SH-SY5Y (cell line): Measurements from ENCODE around the gene MAP3K5.

Experiments
- GATA2 ChIP-seq: IDR thresholded peaks from 2 replicates; pipeline ENCODE4 v1.6.1; 2011; ENCODE audit warnings: mild to moderate bottlenecking, low read depth, low read length
- GATA3 ChIP-seq: IDR thresholded peaks from 2 replicates; pipeline ENCODE4 v1.6.1; 2011; ENCODE audit warnings: low read depth, mild to moderate bottlenecking, low read length, moderate library complexity

Gene MAP3K5

DNA sequence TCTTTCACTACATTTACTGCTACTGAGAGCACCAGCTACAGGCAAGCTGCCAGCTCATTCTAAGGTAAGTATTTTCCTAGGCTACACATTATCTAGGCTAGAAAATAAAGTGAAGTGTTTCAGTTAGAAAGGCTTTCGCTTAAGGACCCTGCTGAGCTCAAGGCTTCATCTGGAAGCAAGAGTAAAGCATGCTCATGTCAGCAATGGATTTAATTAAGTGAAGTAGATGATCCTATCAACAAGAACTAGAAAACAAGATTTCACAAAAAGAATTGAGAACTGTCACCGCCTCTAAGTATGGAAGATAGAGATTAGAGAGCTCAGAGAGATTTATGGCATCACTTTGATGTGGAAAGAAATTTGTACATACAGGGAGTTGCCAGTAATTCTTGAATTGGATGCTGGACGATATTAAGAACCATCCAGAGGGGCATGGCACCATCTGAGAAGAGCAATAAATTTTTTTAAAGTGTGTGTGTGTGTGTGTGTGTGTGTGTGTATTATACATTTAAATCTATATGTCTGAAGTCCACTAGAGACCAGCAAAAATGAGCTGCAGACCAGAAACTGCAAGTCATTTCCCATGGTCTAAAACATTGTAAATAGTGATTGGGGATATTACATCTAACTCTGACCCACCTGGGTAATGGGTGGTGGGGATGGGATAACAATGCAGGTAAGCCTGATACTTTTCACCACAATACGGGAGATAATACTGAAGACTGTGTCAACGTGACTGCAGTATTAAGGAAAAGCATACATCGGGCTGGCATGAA is 136.8 kb downstream of the MAP3K5 start:
- no peak for TF ChIP-seq GATA3
- no peak for TF ChIP-seq GATA2

GRCh38 chr6:136654086-136654485 is 138.2 kb downstream of the MAP3K5 start:
- TF ChIP-seq GATA2 (no peak), GATA3 (no peak)

- TF ChIP-seq GATA2 (no peak), GATA3 (no peak)
These were observed 139.6 kb downstream of the MAP3K5 start for GRCh38 chr6:136652656-136653055.

- no peak for TF ChIP-seq GATA2
- TF ChIP-seq GATA3, result no peak
These were observed 140.3 kb downstream of the MAP3K5 start for GRCh38 chr6:136651982-136652381.

DNA sequence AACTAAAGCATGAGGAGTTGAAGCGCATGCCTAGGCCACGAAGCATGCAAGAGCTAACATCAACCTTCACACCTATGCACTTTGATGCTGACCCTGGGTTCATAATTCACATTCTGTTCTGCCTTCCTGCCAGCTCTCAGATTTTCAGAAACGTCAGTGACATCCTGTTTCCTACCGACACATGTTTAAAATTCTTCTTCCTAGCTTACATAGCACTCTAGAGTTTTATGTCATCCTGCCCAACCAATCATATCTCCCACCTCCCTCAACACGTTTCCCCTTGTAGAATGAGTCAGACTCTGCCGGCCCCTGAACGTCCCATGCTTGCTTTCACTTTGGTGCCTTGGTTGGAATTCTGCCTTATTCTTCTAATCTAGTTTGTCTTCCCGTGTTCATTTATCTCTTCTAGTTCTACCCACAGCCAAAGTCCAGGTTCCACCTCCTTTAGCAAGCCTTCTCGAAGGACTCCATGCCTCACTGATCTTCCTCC is 144.9 kb downstream of the MAP3K5 start:
- TF ChIP-seq GATA3 (no peak), GATA2 (no peak)

- TF ChIP-seq GATA3, result no peak
- TF ChIP-seq GATA2, result no peak
These were observed 145.9 kb downstream of the MAP3K5 start for GRCh38 chr6:136646377-136646776.

GRCh38 chr6:136644597-136644952 is 147.7 kb downstream of the MAP3K5 start:
- no peak for TF ChIP-seq GATA2
- no peak for TF ChIP-seq GATA3

GRCh38 chr6:136643850-136644596 is 148.3 kb downstream of the MAP3K5 start:
- TF ChIP-seq GATA3 (no peak), GATA2 (no peak)

DNA sequence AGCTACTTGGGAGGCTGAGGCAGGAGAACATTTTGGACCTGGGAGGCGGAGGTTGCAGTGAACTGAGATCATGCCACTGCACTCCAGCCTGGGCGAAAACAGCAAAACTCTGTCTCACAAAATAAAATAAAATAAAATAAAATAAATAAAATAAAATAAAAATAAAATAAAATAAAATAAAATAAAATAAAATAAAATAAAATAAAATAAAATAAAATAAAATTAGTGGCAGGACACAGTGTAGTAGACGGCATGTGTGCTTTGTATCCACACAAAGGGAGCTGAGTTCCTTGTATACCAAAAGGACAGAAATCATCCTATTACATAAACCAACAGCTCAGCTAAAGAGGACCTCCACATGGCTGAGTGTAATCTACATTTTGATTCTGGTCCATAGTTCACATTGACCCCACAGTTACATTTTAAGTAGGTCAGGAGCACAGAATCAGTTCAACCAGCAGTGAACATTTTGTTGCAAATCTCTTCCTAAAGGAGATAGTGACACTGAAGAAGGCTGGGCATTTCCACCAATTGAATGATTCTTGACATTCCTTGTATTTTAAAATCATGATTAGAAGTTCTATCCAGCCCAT is 150.3 kb downstream of the MAP3K5 start:
- no peak for TF ChIP-seq GATA2
- no peak for TF ChIP-seq GATA3

- no peak for TF ChIP-seq GATA2
- no peak for TF ChIP-seq GATA3
These were observed 151.1 kb downstream of the MAP3K5 start for GRCh38 chr6:136641166-136641565.

DNA sequence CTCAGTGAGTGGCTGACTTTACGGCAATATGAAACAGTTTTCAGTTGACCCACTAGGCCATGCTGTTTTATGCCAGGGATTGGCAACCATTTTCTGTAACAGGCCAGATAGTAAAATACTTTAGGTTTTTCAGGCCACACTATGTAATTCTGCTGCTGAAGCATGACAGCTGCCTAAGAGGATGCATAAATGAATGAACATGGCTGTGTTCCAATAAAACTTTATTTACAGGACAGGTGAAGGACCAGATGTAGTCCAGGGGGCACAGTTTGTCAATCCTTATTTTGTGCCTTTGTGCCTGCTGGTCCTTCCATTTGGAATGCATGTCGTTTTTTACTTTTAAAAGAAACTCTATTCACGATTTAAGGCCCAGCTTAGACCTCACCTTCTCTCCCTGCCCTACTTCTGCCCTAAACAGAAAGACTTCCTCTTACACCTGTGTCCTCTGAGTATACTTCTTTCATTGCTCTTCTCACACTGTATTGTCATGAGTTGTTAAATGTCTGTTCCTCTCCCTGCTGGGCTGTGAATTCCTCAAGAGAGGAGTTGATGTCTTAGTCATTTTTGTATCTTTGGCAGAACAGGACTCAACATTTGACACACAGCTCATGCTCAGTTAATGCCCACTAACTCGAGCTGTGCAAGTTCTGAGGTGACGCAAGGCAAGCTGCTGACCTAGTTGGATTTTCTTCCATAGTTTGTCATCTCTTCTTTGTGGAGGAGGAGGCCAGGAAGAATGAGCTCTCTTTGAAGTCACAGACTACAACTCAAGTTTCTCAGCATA is 152.0 kb downstream of the MAP3K5 start:
- TF ChIP-seq GATA3, result no peak
- TF ChIP-seq GATA2, result no peak

- TF ChIP-seq GATA2 (no peak), GATA3 (no peak)
These were observed 152.6 kb downstream of the MAP3K5 start for GRCh38 chr6:136639702-136640101.

DNA sequence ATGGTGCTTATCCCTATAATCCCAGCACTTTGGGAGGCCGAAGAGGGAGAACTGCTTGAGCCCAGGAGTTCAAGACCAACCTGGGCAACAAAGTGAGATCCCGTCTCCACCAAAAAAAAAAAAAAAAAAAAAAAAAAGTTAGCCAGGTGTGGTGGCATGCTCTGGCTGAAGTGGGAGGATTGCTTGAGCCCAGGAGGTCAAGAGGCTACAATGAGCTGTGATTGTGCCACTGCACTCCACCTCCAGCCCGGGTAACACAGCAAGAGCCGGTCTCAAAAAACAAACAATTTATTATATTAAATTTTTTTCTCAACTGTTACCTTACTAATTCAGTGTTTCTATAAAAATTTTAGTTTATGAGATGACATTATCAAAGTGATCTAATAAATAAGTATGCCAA is 156.7 kb downstream of the MAP3K5 start:
- TF ChIP-seq GATA3 (no peak), GATA2 (no peak)

DNA sequence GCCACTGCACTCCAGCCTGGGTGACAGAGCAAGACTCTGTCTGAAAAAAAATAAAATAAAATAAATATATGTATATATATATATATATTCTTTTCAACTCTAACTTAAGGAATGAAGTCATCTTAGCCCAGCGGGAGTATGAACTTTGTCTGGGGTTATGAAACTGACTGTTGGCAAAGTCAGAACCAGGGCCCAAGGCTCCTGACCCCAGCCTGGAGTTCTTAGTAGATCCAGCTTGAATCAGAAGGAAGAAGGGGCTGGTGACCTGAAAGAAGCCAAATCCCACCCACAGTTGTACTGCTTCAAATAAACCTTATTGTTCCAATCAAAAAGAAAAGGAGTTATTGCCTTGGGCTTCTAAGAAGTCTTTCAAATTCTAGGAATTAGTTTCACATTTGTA is 158.9 kb downstream of the MAP3K5 start:
- TF ChIP-seq GATA3 (no peak), GATA2 (no peak)
